Lung (tissue), 12 donors: ENCODE data around the gene DCAF17. TPM values are rescaled to one million over a fixed set of nuclear protein-coding genes. Genes with fewer than 3 reads are reported as not detected.

Experiments used
- ATAC-seq: fragments of 200-7000 bp; cut with Tn5 transposase; one replicate; pipeline ENCODE4 v1.9.1; 2020; ENCODE audit warnings: moderate number of reproducible peaks; ENCODE audit not compliant: insufficient read depth, low FRiP score
- DNase-seq, 3 donors: peaks; one replicate each; pipeline ENCODE4 v3.0.0-alpha.2; 2013 to 2017
- H3K27ac ChIP-seq, 2 donors: one replicate each; pipeline ENCODE4 v1.5.1; 2013; ENCODE audit warnings: mild to moderate bottlenecking in 2 of 2, moderate library complexity in 2 of 2, control low read depth in 1 of 2, inconsistent platforms in 1 of 2, low read depth in 1 of 2, low read length in 1 of 2
- H3K27me3 ChIP-seq, 3 donors: one replicate each; pipeline ENCODE4 v1.5.1; 2013; ENCODE audit warnings: low read length in 2 of 3; ENCODE audit not compliant: control insufficient read depth in 3 of 3, insufficient read depth in 3 of 3
- H3K36me3 ChIP-seq, 4 donors: one replicate each; pipeline ENCODE4 v1.5.1; 2013; ENCODE audit warnings: low read length in 4 of 4, mild to moderate bottlenecking in 1 of 4, moderate library complexity in 1 of 4; ENCODE audit not compliant: control insufficient read depth in 4 of 4, insufficient read depth in 4 of 4
- H3K4me1 ChIP-seq, 5 donors: one replicate each; pipeline ENCODE4 v1.5.1; 2013; ENCODE audit warnings: low read length in 5 of 5, mild to moderate bottlenecking in 2 of 5, moderate library complexity in 1 of 5; ENCODE audit not compliant: control insufficient read depth in 5 of 5, insufficient read depth in 5 of 5
- H3K4me3 ChIP-seq: one replicate; pipeline ENCODE4 v1.5.1; 2013; ENCODE audit warnings: mild to moderate bottlenecking, control low read depth, moderate library complexity
- H3K9ac ChIP-seq, 2 donors: one replicate each; pipeline ENCODE4 v1.5.1; 2013; ENCODE audit warnings: low read length in 2 of 2, control low read depth in 1 of 2; ENCODE audit not compliant: insufficient read depth in 1 of 2
- H3K9me3 ChIP-seq, 4 donors: one replicate each; pipeline ENCODE4 v1.5.1; 2013; ENCODE audit warnings: low read length in 3 of 4, mild to moderate bottlenecking in 1 of 4, moderate library complexity in 1 of 4; ENCODE audit not compliant: control insufficient read depth in 4 of 4, insufficient read depth in 3 of 4
- WGBS, 2 donors: extraction: QIAGEN DNeasy Blood & Tissue Kit; methylation state at CpG; one replicate each; pipeline ENCODE4 v1.1.7; 2013; 5-methylcytosine and 5-hydroxymethylcytosine counted together
- polyA plus RNA-seq, 2 donors: library from polyadenylated mRNA; stranded (reverse); fragments of 200-250 nt; gene quantifications; one replicate each; pipeline ENCODE4 v1.2.1, GENCODE V29; 2013
- total RNA-seq, 2 donors: library from RNA; depleted of rRNA in 1 of 2; stranded (reverse); fragments of >200 nt in 1 of 2; gene quantifications; one replicate each; pipeline ENCODE4 v1.2.1, GENCODE V29; 2014 to 2021
- TF ChIP-seq, protein P1 (sequence below): IDR thresholded peaks from 2 replicates; pipeline ENCODE4 v1.5.1; 2012; ENCODE audit warnings: mild to moderate bottlenecking; ENCODE audit errors: control extremely low read depth, extremely low read depth
- donor health status: control.
- donor health status: control.
- donor health status: Bipolar disorder and iron deficiency.
- donor health status: healthy.
- donor health status: DM: yes; HTN: yes; CAD: no.

The DCAF17 gene
- total and polyA plus RNA-seq, 4 donors: 3.1 to 34.4 (median 8.0) TPM

DNA sequence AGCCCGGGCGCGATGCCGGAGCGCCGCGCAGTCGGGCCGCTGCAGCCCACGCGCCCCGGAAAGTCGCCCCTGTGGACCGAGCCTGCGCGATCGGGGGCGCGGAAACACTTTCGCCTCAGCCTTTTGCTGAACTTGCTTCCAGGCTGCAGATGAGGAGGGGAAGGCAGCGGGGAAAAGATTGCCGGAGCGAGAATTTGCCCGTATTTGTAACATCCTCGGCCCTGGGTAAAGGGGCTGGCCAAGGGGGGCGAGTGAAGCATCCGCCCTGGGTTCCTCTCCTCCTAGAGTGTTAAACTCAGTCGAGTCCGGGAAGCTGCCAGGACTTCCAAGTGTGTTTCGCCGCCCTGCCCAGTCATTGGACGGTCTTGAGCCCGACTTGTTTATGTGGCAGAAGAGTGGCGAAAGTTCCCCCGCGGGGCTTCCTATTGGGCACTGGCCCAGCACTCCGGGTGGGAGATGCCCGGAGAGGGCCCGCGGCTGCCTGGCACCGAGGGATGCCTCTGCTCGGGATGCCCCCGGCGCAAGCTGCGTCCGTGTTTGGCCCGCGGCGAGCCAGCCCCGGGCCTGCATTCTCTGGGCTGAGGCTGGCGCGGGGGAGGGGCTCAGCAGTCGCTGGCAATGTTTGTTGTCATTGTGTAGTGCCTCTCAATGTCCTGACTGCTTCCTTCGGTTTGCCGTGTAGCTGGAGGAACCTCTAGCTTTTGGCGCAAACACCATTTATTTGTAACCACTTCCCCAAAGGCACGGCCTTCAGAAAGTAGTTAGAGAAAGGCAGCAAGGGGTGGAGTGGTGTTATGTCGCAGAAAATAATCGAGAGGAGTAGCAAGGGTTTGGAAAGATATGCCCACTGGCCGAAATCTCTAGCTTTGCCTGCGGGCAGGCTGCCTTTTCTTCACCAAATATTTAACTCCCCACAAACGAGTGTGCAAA, 89.3 kb downstream of the DCAF17 start:
- Histone ChIP-seq H3K4me1 (peaks cover 0 to 14% (median 5%) of the 10 kb centered on the region in 5 donors), H3K27me3 (peaks cover 0 to 3% (median 0%) of the 10 kb centered on the region in 3 donors), H3K9ac (peak overlapping the region; percentile 48 to 91), H3K36me3 (no peaks in the 10 kb centered on the region), H3K4me3 (peak overlapping the region; percentile 82), H3K27ac (peak overlapping the region; percentile 64 to 91), H3K9me3 (no peaks in the 10 kb centered on the region)
- TF ChIP-seq, protein P1, sequence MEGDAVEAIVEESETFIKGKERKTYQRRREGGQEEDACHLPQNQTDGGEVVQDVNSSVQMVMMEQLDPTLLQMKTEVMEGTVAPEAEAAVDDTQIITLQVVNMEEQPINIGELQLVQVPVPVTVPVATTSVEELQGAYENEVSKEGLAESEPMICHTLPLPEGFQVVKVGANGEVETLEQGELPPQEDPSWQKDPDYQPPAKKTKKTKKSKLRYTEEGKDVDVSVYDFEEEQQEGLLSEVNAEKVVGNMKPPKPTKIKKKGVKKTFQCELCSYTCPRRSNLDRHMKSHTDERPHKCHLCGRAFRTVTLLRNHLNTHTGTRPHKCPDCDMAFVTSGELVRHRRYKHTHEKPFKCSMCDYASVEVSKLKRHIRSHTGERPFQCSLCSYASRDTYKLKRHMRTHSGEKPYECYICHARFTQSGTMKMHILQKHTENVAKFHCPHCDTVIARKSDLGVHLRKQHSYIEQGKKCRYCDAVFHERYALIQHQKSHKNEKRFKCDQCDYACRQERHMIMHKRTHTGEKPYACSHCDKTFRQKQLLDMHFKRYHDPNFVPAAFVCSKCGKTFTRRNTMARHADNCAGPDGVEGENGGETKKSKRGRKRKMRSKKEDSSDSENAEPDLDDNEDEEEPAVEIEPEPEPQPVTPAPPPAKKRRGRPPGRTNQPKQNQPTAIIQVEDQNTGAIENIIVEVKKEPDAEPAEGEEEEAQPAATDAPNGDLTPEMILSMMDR: no peak
- WGBS, 2 donors: 0 to 1% methylated on average over 62 of the region's 62 CpGs
- peak; percentile 87 to 91 (median 91) for DNase-seq
- ATAC-seq: peak; percentile 63

DNA sequence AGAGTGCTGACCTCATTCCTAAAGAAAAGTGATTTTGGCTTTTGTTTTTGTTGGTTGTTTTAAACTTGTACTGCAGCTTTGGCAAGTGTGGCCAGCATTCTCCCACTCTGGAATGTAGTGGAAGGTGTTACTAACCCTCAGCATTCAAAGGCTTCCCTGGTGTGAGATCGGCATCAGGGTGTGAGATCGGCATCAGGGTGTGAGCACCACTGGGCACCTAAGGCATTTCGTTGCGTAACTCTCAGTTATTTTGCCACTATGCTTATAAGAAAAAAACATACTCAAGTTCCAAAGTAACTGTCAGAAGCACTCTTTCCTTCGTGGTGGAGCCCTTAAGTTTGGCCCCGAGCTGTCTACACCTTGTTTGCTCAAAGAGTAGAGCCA, 90.0 kb downstream of the DCAF17 start:
- ATAC-seq (peak; percentile 35), DNase-seq (peak; percentile 48 to 76 (median 68))
- TF ChIP-seq, protein P1: no peak
- Histone ChIP-seq H3K36me3 (no peaks in the 10 kb centered on the region), H3K9me3 (no peaks in the 10 kb centered on the region), H3K9ac (peak overlapping the region; percentile 48 to 91), H3K27me3 (peaks cover 0 to 3% (median 0%) of the 10 kb centered on the region in 3 donors), H3K4me3 (peak overlapping the region; percentile 82), H3K4me1 (peaks cover 0 to 14% (median 5%) of the 10 kb centered on the region in 5 donors), H3K27ac (peak overlapping the region; percentile 64 to 91)
- WGBS, 2 donors: 15 to 24% methylated on average over 6 of the region's 6 CpGs

DNA sequence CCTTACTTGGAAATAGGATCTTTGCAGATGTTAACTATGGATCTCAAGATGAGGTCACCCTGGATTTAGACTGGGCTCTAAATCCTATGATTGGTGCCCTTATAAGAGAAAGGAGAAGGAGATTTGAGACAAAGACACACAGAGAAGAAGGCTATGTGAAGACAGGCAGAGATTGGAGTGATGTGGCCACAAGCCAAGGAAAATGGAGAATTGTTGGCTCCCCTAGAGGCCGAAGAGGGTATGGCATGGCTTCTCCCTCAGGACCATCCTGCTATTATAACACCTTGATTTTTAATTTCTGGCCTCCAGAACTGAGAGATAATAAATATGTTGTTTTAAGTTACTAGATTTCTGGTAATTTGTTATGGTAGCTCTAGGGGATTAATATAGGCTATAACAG, 95.9 kb downstream of the DCAF17 start:
- TF ChIP-seq, protein P1: no peak
- no peaks in the 10 kb centered on the region for H3K9me3 ChIP-seq
- DNase-seq (no peak), ATAC-seq (no peak)
- H3K27ac ChIP-seq: no peak overlapping the region
- H3K4me3 ChIP-seq: no peak overlapping the region
- no peak overlapping the region for H3K9ac ChIP-seq
- H3K4me1 ChIP-seq: peaks cover 0 to 6% (median 2%) of the 10 kb centered on the region in 5 donors
- peaks cover 0 to 3% (median 0%) of the 10 kb centered on the region in 4 donors for H3K36me3 ChIP-seq
- H3K27me3 ChIP-seq: no peaks in the 10 kb centered on the region
- WGBS, 2 donors: 95 to 100% methylated on average over 1 of the region's 1 CpG
